HUES64 (cell line): Measurements from ENCODE around the gene GOLIM4.
"Not testable (repeated sequence)": the region's sequence is repeated elsewhere in the genome, so short reads cannot be mapped to it uniquely, and the experiment has no call there.

Experiments used
- H3K27ac ChIP-seq: 2 replicates; pipeline ENCODE4 v1.7.0; 2013; ENCODE audit warnings: low read depth, low read length, inconsistent platforms
- H3K27me3 ChIP-seq: 2 replicates; pipeline ENCODE4 v1.6.1; 2013; ENCODE audit warnings: mild to moderate bottlenecking, low read length; ENCODE audit not compliant: insufficient read depth
- H3K36me3 ChIP-seq: 2 replicates; pipeline ENCODE4 v1.6.1; 2013; ENCODE audit warnings: mild to moderate bottlenecking, low read length; ENCODE audit not compliant: insufficient read depth
- H3K4me1 ChIP-seq: 2 replicates; pipeline ENCODE4 v1.6.1; 2013; ENCODE audit warnings: mild to moderate bottlenecking, low read length, moderate library complexity; ENCODE audit not compliant: insufficient read depth
- H3K4me3 ChIP-seq: 2 replicates; pipeline ENCODE4 v1.5.1; 2013; ENCODE audit warnings: mild to moderate bottlenecking, low read length, moderate library complexity
- H3K9ac ChIP-seq: 2 replicates; pipeline ENCODE4 v1.6.1; 2013; ENCODE audit warnings: mild to moderate bottlenecking, low read depth, low read length
- H3K9me3 ChIP-seq: 2 replicates; pipeline ENCODE4 v1.6.1; 2013; ENCODE audit warnings: low read depth, low read length; ENCODE audit not compliant: insufficient read depth
- WGBS: fragments of 150-250, 120-280 bp; methylation state at CpG from one replicate; pipeline ENCODE4 v1.1.7; 2013; ENCODE audit warnings: missing lambda C conversion rate; 5-methylcytosine and 5-hydroxymethylcytosine counted together

The GOLIM4 gene

DNA sequence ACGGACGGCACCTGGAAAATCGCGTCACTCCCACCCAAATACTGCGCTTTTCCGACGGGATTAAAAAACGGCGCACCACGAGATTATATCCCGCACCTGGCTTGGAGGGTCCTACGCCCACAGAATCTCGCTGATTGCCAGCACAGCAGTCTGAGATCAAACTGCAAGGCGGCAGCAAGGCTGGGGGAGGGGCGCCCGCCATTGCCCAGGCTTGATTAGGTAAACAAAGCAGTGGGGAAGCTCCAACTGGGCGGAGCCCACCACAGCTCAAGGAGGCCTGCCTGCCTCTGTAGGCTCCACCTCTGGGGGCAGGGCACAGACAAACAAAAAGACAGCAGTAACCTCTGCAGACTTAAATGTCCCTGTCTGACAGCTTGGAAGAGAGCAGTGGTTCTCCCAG is 84.4 kb downstream of the GOLIM4 start:
- peaks cover 25% of the 10 kb centered on the region for H3K36me3 ChIP-seq
- not testable (repeated sequence) for H3K27me3 ChIP-seq, H3K27ac ChIP-seq, H3K4me1 ChIP-seq, H3K4me3 ChIP-seq, H3K9me3 ChIP-seq, H3K9ac ChIP-seq
- 67% methylated on average over 16 of the region's 17 CpGs for WGBS

DNA sequence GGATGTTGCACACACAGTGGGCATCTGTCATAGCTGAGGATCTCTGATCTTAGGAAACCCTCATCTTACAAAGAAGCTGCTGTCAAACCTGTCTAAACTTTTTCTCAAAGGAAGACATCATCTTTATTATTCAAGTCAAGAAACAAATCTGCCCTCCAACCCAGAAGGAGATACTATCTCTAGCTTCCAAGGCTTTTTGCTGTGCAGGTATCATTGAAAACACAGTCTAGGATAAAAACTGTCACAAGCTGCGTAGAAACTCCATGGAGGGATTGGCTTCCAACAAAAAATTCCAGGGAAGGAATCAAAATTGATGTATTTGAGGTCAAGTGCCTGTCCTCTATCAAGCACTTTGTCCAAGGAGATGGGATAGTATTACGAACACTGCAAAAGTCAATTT is 89.1 kb downstream of the GOLIM4 start:
- no peaks in the 10 kb centered on the region for H3K9me3 ChIP-seq
- no peaks in the 10 kb centered on the region for H3K27me3 ChIP-seq
- H3K9ac ChIP-seq, result no peak overlapping the region
- no peak overlapping the region for H3K4me3 ChIP-seq
- no peak overlapping the region for H3K27ac ChIP-seq
- H3K36me3 ChIP-seq, result peaks cover 25% of the 10 kb centered on the region
- H3K4me1 ChIP-seq, result no peaks in the 10 kb centered on the region
- WGBS, result 86% methylated on average over 1 of the region's 2 CpGs

GRCh38 chr3:168003911-168004310 is 91.8 kb downstream of the GOLIM4 start:
- 94% methylated on average over 4 of the region's 4 CpGs for WGBS
- Histone ChIP-seq H3K4me3 (no peak overlapping the region), H3K9ac (no peak overlapping the region), H3K27ac (no peak overlapping the region), H3K4me1 (no peaks in the 10 kb centered on the region), H3K9me3 (no peaks in the 10 kb centered on the region), H3K27me3 (no peaks in the 10 kb centered on the region), H3K36me3 (peaks cover 3% of the 10 kb centered on the region; the same call in 1 of the 2 replicates)

DNA sequence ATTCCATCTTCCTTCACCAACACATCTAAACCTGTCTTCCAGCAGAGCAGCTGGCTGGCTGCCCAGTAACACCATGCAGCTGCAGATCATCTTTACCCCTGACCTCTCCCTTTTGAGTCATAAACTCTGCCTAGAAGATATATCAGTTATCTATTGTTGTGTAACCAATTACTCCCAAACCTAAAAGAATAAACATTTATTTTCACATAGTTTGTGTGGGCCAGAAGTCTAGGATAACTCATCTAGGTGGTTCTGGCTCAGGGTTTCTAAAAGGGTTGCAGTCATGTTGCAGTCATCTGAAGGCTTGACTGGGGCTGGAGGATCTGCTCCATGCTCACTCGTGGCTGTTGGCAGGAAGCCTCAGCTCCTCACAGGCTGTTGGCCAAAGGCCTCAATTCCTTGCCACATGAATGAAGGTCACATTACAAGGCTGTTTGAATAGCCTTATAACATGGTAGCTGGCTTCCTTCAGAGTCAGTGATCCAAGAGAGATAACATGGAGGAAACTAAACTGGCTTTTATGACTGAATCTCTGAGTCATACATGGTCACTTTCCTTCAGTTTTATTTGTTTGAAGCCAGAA is 92.8 kb downstream of the GOLIM4 start:
- 87% methylated on average over 1 of the region's 1 CpG for WGBS
- Histone ChIP-seq H3K9me3 (no peaks in the 10 kb centered on the region), H3K9ac (no peak overlapping the region), H3K27ac (no peak overlapping the region), H3K4me3 (no peak overlapping the region), H3K27me3 (no peaks in the 10 kb centered on the region), H3K36me3 (no peaks in the 10 kb centered on the region), H3K4me1 (no peaks in the 10 kb centered on the region)

- Histone ChIP-seq H3K27ac (no peak overlapping the region), H3K27me3 (no peaks in the 10 kb centered on the region), H3K9me3 (no peaks in the 10 kb centered on the region), H3K4me1 (no peaks in the 10 kb centered on the region), H3K4me3 (no peak overlapping the region), H3K9ac (no peak overlapping the region), H3K36me3 (no peaks in the 10 kb centered on the region)
- no CpG with 5 or more reads among the region's 1 CpG for WGBS
Observed at GRCh38 chr3:168001244-168001643, 94.5 kb downstream of the GOLIM4 start.

- no peaks in the 10 kb centered on the region for H3K4me1 ChIP-seq
- H3K9ac ChIP-seq, result no peak overlapping the region
- no peak overlapping the region for H3K27ac ChIP-seq
- H3K4me3 ChIP-seq, result no peak overlapping the region
- no peaks in the 10 kb centered on the region for H3K36me3 ChIP-seq
- H3K9me3 ChIP-seq, result no peaks in the 10 kb centered on the region
- WGBS, result 95% methylated on average over 5 of the region's 5 CpGs
- no peaks in the 10 kb centered on the region for H3K27me3 ChIP-seq
Observed at GRCh38 chr3:167998253-167998652, 97.5 kb downstream of the GOLIM4 start.

GRCh38 chr3:167996514-167996913 is 99.2 kb downstream of the GOLIM4 start:
- 91% methylated on average over 4 of the region's 4 CpGs for WGBS
- Histone ChIP-seq H3K4me1 (no peaks in the 10 kb centered on the region), H3K27ac (no peak overlapping the region), H3K36me3 (no peaks in the 10 kb centered on the region), H3K27me3 (no peaks in the 10 kb centered on the region), H3K9me3 (no peaks in the 10 kb centered on the region), H3K9ac (no peak overlapping the region), H3K4me3 (no peak overlapping the region)

DNA sequence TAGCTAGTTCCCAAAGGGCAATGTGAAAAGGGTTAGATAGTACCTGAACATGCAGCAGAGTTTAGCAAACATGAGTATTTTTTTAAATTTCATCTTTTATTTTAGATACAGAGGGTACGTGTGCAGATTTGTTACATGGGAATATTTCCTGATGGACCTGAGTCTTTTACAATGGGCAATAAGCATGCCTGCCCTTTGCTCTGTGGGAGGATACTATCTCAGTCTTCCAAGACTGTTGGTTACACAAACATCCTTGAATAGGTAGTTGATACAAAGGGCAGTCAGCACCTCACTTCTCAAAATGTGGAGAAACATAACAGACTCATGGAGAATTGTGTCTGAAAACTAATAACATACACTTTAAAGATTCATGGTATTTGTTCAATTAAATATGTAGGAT is 103.3 kb downstream of the GOLIM4 start:
- H3K9me3 ChIP-seq, result no peaks in the 10 kb centered on the region
- H3K36me3 ChIP-seq, result no peaks in the 10 kb centered on the region
- no peak overlapping the region for H3K9ac ChIP-seq
- no peaks in the 10 kb centered on the region for H3K27me3 ChIP-seq
- H3K4me1 ChIP-seq, result no peaks in the 10 kb centered on the region
- H3K4me3 ChIP-seq, result no peak overlapping the region
- H3K27ac ChIP-seq, result no peak overlapping the region
- 88% methylated on average over 1 of the region's 1 CpG for WGBS

DNA sequence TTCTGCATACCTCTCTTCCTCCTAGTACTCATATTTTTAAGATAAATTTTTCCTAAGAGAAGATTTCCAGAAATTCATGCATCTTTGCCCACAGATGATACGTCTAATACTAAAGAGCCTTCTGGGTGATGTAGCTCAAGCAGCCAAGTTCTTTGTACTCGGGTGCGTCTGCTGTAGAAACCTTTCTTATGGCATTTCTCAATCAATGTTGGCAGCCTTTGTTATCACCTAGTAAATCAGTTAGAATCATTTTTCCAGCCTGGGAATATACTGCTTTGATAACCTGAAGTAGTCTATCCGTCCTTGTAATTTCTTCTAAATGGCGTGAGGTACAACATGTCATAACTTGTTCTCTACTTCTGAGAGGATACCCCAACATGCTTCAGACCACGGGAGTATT is 104.5 kb downstream of the GOLIM4 start:
- no peaks in the 10 kb centered on the region for H3K9me3 ChIP-seq
- no peaks in the 10 kb centered on the region for H3K27me3 ChIP-seq
- 92% methylated on average over 6 of the region's 6 CpGs for WGBS
- no peaks in the 10 kb centered on the region for H3K4me1 ChIP-seq
- H3K4me3 ChIP-seq, result no peak overlapping the region
- H3K9ac ChIP-seq, result no peak overlapping the region
- H3K36me3 ChIP-seq, result no peaks in the 10 kb centered on the region
- H3K27ac ChIP-seq, result no peak overlapping the region

- Histone ChIP-seq H3K9ac (no peak overlapping the region), H3K4me1 (no peaks in the 10 kb centered on the region), H3K27ac (no peak overlapping the region), H3K27me3 (no peaks in the 10 kb centered on the region), H3K9me3 (no peaks in the 10 kb centered on the region), H3K36me3 (no peaks in the 10 kb centered on the region), H3K4me3 (no peak overlapping the region)
- WGBS, result 92% methylated on average over 6 of the region's 6 CpGs
Observed at GRCh38 chr3:167989999-167990398, 105.7 kb downstream of the GOLIM4 start.

DNA sequence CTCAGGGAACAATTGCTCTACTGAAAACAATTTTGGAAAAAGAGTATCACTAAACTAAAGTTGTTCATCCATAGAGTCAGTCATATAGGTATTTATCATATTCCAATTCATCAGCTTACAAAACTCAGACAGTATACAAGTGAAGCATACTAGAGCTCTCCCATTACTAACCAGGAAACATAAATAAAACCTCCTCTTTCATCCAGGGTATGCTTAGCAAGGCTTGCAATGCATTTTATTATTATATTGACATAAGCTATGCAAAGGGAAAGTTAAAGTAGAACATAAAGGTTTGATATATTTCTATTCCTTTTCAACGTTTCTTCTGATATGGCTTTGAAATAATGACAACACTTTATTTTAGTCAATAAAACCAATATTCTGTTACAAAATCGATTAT is 106.7 kb downstream of the GOLIM4 start:
- Histone ChIP-seq H3K9ac (no peak overlapping the region), H3K9me3 (no peaks in the 10 kb centered on the region), H3K27me3 (no peaks in the 10 kb centered on the region), H3K27ac (no peak overlapping the region), H3K4me1 (no peaks in the 10 kb centered on the region), H3K4me3 (no peak overlapping the region), H3K36me3 (no peaks in the 10 kb centered on the region)
- WGBS, result no CpG with 5 or more reads among the region's 2 CpGs

DNA sequence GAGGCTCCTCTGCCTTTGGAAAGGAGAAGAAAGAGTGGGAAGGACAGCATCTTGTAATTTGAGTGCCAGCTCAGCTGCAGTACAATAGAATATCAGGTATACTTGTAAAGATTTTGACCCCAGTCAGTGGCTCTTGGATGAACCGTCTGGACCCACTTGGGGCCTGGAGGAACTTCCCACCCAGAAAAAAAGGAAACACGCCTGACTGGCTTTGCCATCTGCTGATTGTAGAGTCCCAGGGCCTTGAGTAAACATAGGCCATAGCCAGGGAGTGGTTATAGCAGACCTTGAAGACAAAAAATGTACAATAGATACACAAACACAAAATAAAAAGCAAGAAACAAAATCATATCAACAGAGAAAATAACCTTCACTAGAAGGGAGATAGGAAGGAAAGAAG is 112.1 kb downstream of the GOLIM4 start:
- no peaks in the 10 kb centered on the region for H3K4me1 ChIP-seq
- H3K9ac ChIP-seq, result no peak overlapping the region
- H3K36me3 ChIP-seq, result no peaks in the 10 kb centered on the region
- H3K9me3 ChIP-seq, result no peaks in the 10 kb centered on the region
- H3K4me3 ChIP-seq, result no peak overlapping the region
- no peak overlapping the region for H3K27ac ChIP-seq
- no peaks in the 10 kb centered on the region for H3K27me3 ChIP-seq
- WGBS, result 95% methylated on average over 2 of the region's 2 CpGs
